ENCODE results near the gene HOXA13. TPM values are rescaled to one million over a fixed set of nuclear protein-coding genes. Genes with fewer than 3 reads are reported as not detected.

HOXA13 gene
- polyA plus RNA-seq, 1 of the 3 experiments (the other 2 are of a cell fraction): not detected

- Histone ChIP-seq H3K4me1 (ENCODE audit: control insufficient read depth in 1 of 2, insufficient read depth in 2 of 2, low read depth in 1 of 2, low read length in 1 of 2) (no peaks in the 10 kb centered on the region; a peak in 1 of 4 replicates), H3K36me3 (replicated peaks in 1 of 2; ENCODE audit: control insufficient read depth in 1 of 2, insufficient read depth in 2 of 2, low read length in 1 of 2) (no peaks in the 10 kb centered on the region), H3K27ac (ENCODE audit: low read depth in 2 of 2, low read length in 1 of 2) (no peak overlapping the region), H3K4me2 (no peak overlapping the region), H3K27me3 (ENCODE audit: insufficient read depth) (peaks cover 84% of the 10 kb centered on the region), H3K9me2 (no peaks in the 10 kb centered on the region), H3K79me2 (ENCODE audit: insufficient read depth) (no peaks in the 10 kb centered on the region), H3K9ac (no peak overlapping the region), H3K4me3 (ENCODE audit: low read depth in 2 of 2, low read length in 1 of 2) (no peak overlapping the region), H2AFZ (ENCODE audit: low read depth) (no peak overlapping the region), H3F3A (replicated peaks; ENCODE audit: insufficient read depth) (peaks cover 8% of the 10 kb centered on the region), H3K9me3 (no peaks in the 10 kb centered on the region), H4K20me1 (ENCODE audit: insufficient read depth) (peaks cover 9% of the 10 kb centered on the region)
- CTCF ChIA-PET: interaction anchor here (0.6 to 5.2 kb wide), 15 partner anchors 12 to 898 kb away, joined by 3 to 44 read pairs (median 3); no protein-coding TSS in a partner anchor
- POLR2A ChIA-PET: interaction anchor here (0.5 kb wide), 1 partner anchor 11 kb away, joined by 4 read pairs; no protein-coding TSS in a partner anchor
- DNase-seq: no peak
- WGBS (ENCODE audit: low lambda C conversion rate): 11% methylated on average over 29 of the region's 29 CpGs
- TF ChIP-seq MEF2A (IDR thresholded peaks at IDR 0.05; ENCODE audit: borderline replicate concordance, low read depth) (no peak), POLR2AphosphoS5 (IDR thresholded peaks at IDR 0.05; ENCODE audit: low read depth, low read length) (no peak), TEAD4 (IDR thresholded peaks at IDR 0.05; ENCODE audit: borderline replicate concordance, insufficient read depth) (no peak), ZBTB33 (IDR thresholded peaks at IDR 0.05; ENCODE audit: borderline replicate concordance, low read depth) (no peak), ELF1 (IDR thresholded peaks at IDR 0.05) (no peak)
These were observed 1.6 kb downstream of the HOXA13 start for GRCh38 chr7:27198138-27198841.

- Histone ChIP-seq H3K79me2 (ENCODE audit: insufficient read depth) (no peaks in the 10 kb centered on the region), H2AFZ (ENCODE audit: low read depth) (no peak overlapping the region), H3K27me3 (ENCODE audit: insufficient read depth) (peaks cover 82% of the 10 kb centered on the region), H3K36me3 (replicated peaks in 1 of 2; ENCODE audit: control insufficient read depth in 1 of 2, insufficient read depth in 2 of 2, low read length in 1 of 2) (no peaks in the 10 kb centered on the region), H4K20me1 (ENCODE audit: insufficient read depth) (peaks cover 9% of the 10 kb centered on the region), H3F3A (replicated peaks; ENCODE audit: insufficient read depth) (peaks cover 8% of the 10 kb centered on the region), H3K9me3 (no peaks in the 10 kb centered on the region), H3K9me2 (no peaks in the 10 kb centered on the region), H3K4me3 (ENCODE audit: low read depth in 2 of 2, low read length in 1 of 2) (no peak overlapping the region), H3K4me1 (ENCODE audit: control insufficient read depth in 1 of 2, insufficient read depth in 2 of 2, low read depth in 1 of 2, low read length in 1 of 2) (peaks cover 0 to 4% of the 10 kb centered on the region in 2 experiments; a peak in 1 of 4 replicates), H3K9ac (no peak overlapping the region), H3K4me2 (no peak overlapping the region), H3K27ac (ENCODE audit: low read depth in 2 of 2, low read length in 1 of 2) (no peak overlapping the region)
- DNase-seq: no peak
- TF ChIP-seq SMC3 (IDR thresholded peaks at IDR 0.05; ENCODE audit: low read depth, low read length): no peak
- TF ChIP-seq EZH2phosphoT487 (IDR thresholded peaks at IDR 0.05; ENCODE audit: borderline replicate concordance, low read depth): peak; percentile 56
- ChIA-PET CTCF (interaction anchor here (0.6 to 5.2 kb wide), 5 partner anchors 13 to 823 kb away, joined by 3 to 44 read pairs (median 20); no protein-coding TSS in a partner anchor), POLR2A (no interaction called here)
- 21% methylated on average over 18 of the region's 18 CpGs for WGBS (ENCODE audit: low lambda C conversion rate)
These were observed 2.5 kb downstream of the HOXA13 start for GRCh38 chr7:27197137-27198042.

Measured in SK-N-SH (cell line).